ENCODE data around the gene JAG2.

JAG2 gene

DNA sequence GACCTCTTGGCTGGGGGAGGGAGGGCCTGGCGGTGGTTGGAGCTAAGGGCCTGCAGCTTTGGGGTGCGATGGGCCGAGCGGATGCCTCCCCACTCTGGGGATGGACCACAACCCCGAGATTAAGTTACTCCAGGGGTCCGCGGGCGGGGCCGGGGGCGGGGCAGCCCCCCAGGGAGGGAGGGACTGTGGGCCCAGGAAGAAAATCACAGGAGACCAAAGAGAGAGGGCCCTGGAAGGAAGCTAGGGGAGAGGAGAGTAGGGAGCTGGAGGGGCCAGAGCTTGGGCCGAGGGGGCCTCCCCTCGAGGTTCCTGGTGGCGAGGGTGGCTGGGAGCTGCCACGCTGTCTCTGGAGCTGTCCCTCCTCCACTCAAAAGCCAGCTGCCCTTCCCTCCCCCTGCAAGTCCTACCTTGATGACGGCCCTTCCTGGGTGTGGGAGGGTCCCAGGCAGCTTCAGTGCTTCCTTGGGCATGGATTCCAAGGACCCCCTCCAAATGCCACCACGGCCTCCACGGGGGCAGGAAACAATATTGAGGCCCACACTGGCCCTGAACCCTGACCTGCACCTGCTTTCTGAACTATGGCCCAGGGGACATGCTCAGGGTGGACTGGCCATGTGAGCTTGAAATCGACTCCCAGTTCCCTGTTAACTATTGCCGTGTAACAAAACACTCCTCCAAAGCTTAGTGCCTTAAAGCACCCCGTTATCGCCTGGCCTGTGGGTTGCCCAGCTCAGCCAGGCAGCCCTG is 13.1 kb upstream of the JAG2 start:
- DNase-seq: no peak

DNA sequence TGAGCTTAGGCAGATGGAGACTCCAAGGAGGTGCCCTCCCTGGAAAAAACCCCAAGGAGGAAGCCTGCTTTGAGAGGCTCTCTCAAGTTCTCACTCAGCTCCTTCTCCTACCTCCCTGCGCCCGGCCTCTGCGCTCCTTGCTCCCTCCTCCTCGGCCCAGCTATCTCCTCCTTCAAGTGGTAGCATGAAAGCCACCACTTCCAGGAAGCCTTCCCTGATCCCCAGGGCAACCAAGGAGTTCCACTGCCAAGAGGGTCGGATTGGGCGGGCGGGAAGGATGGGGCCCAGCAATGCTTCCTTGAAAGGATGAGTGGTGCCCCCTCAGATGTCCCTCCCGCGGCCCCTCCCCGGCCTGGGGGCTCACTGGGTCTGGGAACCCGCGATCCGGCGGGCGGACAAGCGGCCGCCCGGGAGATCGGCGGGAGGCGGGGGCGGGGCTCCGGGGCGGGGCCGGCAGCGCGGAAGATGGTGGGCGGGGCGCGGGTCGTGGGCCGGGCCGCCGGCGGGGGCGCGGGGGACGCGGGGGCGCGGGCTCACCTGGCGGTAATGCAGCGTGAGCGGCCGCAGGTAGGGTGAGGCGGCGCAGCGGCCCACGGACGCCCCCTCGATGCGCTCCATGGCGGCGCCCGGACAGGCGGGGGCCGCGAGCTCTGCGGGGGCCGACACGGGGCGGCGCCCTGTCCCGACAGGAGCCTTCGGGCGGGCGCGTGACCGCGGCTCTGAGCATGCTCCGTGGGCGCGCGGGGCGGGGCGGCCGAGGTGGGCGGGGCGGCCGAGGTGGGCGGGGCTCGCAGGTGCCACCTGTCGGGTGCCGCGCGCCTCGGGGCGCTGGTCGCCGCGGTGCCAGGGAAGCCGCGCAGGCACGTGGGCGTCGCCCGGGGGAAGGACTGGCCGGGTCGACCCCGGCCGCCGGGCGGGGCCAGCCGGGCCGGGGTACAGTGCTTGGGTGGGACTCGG is 12.3 kb upstream of the JAG2 start, which contains the start of gene NUDT14:
TSS of gene NUDT14 (minus strand) at position 721 of the 957 bp plus-strand sequence. CDS start at position 618, 103 bp downstream.
- peak; percentile 89 for DNase-seq

DNA sequence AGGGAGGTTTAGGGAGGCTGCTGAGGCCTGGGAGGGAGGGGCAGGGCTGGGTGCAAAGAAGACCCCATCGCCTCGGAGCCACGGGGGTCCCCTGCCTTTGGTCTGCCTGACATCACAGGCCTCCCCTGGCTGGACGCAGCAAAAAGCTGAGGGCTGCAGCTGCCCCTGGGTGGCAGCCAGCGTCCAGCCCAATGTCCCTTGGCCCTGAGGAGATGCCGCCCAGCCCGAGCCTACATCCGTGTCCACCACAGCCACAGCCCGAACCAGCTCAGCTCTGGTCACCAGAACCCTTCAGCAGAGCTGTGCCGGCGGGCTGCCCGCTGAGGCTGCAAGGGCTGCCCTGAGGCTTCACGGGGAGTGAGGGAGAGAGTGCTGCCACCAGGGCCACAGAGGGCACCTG is 10.6 kb upstream of the JAG2 start:
- DNase-seq: no peak

DNA sequence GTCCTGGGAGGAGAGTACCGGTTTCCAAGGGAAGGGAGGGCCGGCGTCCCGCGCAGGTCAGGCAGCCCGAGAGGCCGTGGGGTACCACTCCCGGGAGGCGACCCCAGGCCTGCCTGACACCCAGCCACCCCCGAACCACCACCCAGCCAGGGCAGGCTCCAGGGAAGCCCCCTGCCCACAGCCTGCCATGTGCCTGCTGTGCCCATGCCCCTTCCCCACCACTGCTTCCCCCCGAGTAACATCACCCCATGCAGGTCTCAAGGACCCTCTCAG is 10.2 kb upstream of the JAG2 start:
- no peak for DNase-seq

DNA sequence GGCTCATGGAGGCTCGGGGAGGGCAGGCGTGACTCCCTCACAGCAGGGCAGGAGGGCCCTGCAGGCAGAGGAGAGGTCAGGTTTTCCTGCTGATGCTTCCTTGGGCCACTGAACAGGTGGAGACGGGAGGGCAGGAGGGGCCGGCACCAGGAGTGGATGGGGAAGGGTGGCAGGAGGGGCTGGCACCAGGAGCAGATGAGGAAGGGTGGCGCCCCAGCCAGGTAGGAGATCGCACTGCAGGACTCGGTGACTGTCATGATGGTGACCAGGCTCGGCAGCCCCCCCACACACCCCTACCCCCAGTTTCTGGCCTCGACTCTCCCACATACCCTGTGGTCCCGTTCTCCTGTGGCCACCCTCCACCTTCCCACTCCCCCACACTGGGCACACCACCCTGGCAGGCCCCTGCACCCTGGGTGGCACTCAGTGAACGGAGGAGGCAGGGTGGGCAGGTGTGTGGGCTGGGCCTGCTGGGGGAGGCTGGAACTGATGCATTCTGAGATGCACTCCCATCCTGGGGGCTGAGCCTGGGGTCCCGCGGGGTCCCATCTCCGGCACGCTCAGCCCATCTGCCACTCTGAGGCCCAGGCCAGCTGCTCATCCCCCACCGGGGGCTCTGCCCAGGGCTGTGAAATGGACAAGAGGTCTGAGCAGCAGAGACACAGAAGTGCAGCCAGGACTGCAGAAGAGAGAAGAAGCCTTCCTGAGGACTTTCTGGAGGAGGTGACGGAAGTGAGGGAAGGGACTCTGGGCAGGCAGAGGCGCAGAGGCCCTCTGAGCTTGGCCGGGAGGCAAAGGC is 9.7 kb upstream of the JAG2 start:
- no peak for DNase-seq

DNA sequence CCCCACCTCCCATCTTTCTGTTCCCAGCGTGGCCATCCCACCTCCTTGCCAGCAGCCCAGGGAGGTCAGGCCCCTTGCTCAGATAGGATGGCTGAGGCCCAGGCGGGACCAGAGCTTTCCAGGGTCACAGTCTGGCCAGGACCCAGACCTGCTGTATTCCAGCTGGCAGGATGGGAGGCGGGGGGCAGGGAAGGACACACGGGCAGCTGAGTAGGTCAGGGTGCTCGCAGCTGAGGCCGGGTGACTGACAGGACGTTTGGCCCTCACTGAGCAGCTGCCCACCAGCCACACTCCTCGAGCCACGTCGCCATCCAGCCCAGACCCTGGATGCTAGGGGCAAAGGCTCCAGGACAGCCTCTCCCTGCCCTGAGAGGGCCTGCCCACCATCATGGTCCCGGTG is 8.5 kb upstream of the JAG2 start:
- DNase-seq: no peak

DNA sequence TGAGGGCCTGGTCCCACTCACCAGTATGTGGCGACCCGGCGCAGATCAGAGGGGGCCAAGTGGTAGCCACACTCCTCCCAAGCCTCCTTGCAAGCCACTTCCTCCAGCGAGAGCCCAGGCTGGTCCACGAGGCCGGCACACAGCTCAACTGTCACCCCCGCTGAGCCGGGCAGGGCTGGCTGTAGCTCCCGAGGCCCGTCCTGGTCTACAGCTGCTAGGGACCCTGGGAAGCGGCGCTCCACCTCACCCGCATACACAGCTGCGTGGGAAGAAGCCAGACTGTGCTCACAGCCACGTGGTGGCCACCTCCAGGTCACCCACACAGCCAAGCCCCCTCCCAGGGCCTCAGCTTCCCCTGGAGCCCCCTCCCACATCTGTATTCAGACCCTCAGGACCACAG is 7.9 kb upstream of the JAG2 start:
- DNase-seq: no peak

DNA sequence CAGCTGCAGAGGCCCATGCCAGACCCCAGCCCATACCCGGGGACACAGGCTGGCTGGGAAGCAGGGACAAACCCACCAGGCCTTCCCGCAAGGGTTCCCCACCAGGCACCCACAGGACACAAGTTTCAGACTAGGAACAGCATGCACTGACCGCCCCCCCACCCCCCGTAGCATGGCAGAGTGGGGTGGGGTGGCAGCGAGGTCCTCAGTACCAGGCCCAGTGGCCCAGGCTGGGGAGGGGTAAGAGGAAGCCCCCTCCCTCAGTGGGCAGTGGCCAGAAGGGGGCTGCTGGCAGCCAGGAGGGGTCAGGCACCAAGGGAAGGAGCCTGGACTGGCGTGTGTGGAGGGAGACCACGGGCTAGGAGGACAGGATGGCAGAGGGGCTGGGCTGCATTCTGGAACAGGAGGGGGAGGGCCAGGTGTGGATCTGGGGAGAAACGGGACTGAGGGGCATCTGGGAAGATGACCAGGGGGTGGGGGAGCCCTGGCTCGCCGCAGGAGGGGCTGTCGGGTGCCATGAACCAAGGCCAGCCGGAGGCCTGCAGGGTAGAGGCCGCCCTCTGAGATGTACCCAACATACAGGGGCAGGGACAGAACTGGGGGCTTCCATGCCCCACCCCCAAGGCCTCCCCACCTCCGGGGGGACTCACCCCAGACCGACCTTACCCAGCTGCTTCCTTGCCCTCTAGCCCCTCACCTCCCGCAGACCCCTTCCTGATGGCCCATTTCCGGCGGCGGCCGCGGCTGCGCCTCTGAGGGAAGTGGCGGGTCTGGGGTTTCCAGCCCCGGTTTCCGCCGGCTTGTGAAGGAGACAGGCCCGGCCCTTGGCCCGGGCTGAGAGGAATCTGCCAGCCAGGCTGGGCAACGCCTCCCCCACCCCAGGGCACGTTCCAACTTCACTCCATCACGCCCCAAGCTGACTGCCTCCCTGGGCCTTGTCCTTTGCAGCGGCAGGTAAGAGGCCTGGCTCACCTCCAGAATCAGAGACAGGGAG is 5.6 kb upstream of the JAG2 start:
- DNase-seq: peak; percentile 68

DNA sequence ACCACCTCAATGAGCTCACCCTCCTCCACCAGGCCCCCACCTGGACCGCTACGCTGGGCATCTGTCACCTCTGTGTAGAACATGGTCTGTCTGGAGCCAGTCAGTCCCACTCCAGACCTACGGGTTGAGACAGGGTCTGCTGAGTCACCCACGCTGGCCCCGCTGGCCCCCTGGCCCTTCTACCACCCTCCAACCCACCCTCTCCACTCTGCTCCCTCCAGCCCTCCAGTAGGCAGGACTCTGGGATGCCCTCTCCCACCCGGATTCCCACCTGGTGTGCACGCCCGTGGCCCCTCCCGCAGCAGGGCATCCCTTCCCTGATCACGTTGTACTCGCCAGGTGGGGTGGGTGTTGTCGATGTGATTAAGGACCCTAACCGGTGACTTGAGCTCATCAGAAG is 4.6 kb upstream of the JAG2 start:
- no peak for DNase-seq

DNA sequence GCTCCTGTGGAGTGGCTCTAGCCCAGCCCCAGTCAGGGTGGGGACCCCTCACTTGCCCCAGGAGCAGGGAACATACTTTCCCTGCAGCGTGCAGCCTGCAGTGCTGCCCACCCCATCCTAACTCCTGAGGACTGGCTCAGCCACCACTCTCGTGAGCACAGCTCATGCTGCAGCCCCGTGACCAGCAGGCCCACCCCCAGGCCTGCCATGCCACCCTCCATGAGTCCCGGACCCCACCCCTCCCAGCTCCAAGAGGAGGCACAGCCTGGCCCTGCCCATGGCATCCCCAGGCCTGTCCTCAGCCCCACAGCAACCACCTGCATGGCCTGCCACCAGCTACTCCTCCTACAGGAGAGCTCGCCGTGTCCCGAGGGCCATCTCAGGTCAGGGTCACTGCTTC is 3.9 kb upstream of the JAG2 start:
- DNase-seq: no peak

DNA sequence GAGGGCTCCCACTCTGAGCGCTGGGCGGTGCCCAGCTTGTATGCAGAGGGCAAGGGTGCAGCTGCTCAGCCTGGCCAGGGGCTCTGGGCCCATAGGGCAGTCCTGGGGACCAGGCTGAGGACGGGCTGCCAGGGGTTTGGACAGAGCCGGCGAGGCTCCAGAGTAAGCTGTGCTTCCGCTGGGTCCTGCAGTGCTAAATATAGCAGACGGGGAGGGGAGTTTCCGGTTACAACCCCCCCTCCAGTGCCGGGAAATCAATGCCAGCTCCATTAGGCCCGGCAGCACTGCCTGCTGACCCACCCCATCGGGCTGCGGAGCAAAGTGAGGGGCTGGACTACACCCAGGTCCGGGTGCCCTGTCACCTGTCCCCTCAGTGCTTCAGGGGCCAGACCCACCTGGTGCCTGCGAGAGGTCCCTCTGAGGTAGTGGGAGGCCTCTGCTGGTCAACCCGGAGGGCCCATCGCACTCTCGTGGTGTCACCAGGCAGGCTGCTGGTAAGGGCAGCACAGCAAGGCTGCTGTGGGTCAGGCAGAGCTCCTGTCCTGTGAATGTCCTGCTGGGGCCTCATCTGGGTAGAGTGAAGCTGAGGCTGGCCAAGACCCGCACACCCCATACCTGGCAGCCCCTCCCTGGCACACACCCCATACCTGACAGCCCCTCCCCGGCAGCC is 2.6 kb upstream of the JAG2 start:
- no peak for DNase-seq

DNA sequence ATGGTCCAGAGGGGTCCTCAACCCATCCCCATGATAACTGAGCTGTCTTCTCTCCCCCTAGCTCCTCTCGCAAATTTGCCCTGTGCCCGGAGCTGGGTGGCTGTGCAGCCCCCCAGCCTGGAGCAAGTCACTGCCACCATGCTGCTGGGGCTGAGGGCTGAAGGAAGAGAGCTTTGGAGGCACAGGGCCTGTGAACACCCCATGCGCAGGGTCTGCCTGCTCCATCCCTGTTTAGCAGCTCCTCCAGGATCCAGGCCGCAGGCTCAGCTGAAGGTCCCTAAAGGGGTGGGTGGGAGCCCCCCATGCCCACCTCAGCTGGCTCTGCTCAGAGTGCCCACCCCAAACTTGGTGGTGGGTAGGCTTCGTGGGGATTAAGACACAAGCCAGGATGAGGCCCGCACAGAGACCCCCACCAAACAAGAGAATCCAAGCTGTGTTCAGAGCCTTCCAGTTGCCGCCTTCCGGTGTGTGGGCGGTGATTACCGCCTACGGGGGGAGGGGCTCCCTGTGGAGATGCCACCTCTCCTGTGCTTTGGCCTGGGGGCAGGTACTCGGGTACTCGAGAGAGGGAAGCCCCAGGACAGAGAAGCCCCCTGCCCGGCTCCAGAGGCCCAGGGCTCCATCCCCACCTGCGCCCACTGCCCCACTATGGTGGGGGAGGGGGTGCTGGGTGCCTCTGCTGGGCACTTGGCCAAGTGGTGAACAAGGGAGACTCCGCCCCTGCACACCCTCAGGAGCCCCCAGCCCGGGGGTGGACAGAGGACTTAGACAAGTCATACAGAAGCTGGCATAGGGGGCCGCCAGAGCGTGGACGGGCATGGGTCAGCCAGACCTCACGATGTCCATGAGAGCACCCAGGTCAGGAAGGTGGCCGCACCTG is 1.4 kb upstream of the JAG2 start:
- DNase-seq: no peak

DNA sequence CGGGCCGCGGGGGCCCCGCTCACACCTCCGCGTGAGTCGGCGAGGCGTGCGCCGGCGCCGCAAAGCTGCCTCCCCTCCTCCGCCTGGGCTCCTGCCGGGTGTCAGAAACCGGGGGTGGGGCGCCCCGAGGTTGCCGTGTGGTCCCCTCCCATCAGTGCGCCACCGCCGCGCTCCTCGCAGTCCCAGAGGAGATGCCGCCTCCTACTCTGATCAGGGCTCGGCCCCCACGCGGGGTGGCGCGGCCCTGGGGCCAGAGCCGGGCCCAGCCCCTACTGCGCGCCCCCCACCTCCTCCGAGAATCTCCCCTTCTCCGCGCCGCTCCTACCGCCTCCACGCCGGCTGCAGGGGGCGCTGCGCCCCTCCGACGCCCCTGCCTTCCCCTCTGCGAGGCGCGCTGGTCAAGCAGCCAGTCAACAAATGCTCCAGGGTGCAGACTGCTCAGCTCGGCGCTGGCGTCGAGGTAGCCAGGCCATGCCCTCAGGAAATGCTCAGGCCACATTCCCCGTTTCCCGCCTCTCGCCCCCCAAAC is 467 bp upstream of the JAG2 start:
- peak; percentile 32 for DNase-seq

DNA sequence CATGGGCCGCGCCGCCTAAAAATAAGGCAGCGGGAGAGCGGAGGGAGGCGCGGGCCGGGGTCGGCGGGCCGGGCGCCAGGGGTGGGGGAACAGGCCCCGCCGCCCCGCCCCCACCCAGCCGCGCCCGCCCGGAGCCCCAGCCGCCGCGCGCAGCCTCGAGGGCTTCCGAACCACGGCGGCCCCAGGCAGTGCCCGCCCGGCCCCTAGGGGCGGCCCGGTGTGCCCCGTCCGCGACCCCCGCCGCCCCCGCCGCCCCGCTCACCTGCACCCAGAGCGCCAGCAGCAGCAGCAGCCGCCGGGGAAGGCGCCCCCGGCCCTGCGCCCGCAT is 519 bp downstream of the JAG2 start:
- DNase-seq: no peak

DNA sequence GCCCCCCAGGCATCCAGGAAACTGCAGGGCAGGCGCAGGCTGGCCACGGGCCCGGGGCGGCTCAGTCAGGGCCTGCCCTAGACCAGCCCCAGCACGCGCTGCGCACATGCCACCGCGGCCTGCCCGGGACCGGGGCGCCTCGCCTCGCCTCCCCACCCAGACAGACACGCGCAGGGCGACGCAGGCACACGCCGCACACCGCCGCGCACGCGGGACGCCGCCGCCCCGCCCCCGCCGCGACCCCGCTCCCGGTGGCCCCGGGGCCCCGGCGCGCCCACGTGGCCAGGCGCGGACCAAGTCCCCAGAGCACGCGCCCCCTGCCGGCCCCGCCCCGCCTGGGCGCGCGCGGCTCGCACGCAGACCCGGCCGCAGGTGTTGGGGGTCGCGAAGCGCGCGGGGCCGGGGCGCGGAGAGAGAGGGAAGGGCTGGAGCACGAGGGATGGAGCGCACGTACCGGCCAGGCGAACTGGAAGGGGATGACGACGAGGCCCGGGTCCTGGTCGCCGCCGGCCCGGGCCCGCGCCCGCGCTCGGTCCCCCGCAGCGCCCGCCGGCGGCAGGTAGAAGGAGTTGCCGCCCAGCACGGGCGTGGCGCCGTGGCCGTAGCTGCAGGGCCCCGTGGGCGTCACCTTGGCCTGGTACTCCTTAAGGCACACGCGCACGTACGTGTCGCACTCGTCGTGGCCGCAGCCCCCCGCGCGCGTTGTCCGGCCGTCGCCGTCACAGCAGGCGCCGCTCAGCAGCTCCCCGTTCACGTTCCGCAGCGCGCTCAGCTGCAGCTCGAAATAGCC is 1.1 kb downstream of the JAG2 start:
- DNase-seq: no peak

DNA sequence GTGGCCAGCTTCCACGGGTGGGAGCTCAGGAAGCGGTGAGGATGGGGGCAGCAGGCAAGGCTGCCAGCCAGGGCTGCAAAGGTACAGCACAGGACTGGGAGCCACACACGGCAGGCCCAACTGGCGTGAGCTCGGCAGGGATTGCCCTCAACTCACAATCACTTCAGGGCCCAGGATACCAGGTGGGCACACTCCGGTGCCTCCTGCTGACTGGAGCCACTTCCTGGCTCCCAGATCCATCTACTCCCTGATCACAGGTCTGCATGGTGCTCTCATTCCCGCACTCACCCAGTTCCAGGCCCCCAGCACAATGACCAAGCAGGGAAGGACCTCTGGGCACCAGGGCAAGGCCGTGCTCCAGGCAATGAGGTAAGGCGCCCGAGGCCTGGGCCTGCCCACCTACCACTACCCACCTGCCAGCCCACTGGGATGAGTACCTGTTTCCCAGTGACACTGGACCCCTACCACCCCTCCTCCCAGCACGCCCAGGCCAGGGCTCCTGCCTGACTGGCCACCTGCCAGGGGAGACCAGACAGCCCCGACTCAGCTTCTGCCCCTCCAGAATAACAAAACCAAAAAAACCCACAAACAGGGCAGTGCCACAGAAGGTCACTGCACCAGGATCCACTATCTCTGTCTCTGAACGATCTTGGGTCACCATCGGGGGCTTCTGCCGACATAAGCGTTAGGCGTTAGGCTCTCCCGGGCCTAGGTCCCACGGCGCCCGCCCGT is 1.8 kb downstream of the JAG2 start:
- no peak for DNase-seq

DNA sequence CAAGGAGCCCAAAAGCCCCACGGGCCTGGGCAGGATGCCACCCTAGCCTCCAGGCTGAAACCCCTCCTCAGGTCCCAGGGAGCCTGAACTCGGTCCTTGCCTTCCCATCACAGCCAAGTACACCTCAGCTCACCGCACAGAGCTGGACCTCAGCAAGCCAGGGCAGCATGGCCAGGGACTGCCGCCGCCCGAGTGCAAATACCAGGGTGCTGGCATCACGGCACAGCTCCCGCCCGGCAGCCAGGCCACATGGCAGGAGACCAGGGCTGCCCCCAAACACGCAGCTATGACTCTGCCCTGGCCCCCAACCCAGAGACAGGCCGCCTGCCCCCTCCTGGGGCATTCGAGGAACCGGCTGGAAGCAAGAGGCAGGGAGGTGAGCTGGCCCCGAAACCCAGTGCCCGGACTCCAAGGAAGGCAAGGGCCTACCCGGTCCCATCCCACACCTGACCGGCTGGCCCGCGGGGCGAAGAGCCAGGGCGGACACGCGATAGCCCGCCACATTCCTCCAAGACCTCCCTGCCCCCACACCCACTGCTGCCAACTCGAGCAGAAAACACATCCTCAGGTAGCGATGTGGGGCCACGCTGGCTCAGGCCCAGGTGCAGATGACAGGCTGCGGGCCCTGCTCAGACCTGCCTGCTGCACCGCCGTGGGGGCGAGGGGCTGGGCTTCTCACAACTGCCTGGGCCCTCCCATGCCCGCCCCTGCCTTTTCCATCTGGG is 2.7 kb downstream of the JAG2 start:
- DNase-seq: no peak

DNA sequence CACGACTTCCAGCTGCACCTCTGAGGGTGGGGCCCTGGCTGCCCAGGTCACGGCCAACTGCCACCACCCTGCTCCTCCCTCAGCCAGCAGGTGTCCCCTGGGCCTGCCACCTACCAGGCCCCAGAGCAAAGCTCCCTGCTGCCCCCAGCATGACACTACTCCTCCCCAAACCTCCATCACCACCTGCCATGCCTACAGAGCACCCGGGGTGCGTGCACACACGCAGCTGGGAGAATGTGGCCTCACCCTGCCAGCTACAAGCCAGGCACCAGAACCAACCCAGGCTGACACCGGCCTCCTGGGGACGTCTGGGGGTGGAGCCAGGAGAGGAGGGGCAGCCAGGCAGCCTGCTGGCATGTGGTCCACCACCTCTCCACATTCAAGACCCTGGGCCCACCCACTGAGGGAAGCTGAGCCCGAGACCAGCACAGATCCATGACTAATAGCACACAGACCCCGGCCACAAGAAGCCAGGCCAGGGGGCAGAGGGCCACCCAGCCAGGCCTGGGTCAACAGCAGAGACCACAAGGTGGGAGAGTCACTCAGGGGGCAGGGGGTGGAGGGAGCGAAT is 3.4 kb downstream of the JAG2 start:
- DNase-seq: no peak
